GM21360 (cell line): Measurements from ENCODE around the gene PTPRC.

ENCODE experiments used
- ATAC-seq: cut with Tn5 transposase; IDR thresholded peaks from one replicate; pipeline ENCODE4 v1.9.1; 2021; ENCODE audit warnings: mild to moderate bottlenecking, moderate library complexity; ENCODE audit not compliant: unreplicated experiment

The PTPRC gene

DNA sequence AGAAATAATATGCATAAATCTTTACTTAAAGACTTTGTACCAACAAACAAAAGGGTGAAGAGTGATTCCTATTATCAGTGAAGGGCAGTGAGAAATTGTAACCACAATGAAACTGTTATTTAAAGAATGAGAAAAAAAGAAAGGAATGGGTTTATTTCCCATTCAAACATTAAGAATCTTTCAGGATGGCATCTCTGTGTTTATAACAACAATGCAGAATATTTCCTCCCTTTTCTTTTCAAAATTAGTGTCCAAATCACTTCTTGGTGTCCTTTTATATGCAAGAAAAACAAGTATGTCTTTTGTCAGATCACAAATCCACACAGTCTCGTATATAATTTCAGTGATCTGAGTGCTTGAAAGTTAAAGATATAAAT is 61.2 kb downstream of the PTPRC start:
- no peak for ATAC-seq

DNA sequence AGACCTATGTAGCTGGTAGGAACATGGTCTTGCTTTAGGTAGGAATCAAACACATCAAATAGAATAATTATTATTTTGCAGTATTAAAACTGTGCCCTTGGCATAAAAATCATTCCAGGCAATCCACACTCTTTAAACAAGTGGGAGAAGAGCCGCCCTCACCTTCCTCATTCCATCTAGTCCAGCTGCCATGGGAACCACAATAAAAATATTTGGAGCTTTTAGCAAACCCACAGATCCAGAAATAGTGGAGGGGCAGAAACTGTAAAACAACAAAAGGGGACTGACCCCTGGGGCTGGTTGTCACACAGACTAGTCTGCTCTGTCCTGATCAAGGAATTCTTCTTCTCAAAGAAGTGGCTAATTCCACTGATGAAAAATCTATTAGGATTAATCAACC is 61.6 kb downstream of the PTPRC start:
- ATAC-seq = no peak

DNA sequence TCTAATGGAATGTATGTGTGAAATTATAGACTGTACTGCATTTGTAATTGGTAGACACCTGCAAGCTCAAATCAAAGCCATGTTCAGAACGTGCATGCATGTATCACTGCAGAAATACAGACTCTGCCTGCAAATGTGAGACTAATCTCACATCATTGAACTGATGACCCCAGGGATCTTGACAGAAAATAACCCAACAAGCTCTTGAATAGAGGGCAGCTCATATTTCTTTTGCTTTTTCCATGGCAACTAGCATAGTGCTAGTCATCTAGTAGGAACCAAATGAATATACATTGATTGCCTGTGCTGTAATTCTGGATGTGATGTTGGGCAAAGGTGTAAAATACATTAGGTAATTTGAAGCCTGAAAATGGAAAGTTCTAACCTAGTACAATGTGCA is 62.4 kb downstream of the PTPRC start:
- no peak for ATAC-seq

DNA sequence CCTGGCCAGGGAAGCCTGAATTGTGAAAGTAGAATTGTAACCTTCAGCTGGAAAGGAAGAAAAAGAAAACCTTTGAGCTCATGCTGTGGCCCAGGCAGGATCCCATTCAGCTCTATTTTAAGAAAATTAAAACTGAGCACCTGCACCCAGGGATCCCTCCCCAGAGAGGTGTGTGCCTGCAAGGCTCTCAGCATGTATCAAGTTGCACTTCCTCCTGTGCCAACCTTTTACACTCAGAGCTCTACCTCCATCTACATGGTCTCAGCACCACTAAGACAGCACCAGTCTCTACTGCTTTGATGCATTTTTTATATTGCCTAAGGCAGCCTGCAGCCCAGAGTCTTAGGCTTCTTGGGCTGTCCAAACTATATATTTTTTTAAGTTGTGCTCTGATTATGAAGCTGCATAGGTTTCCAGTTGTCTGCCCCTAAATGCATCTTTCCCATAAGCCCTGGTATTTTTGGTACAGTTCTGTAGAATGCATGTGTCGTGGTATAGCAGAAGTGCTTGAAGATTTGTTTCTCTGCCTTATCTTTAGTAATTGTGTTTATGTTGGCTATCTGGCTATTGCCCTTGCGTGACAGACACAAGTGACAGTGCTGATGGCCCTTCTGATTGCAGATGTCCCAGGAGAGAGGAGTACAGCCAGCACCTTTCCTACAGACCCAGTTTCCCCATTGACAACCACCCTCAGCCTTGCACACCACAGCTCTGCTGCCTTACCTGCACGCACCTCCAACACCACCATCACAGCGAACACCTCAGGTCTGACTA is 63.1 kb downstream of the PTPRC start:
- no peak for ATAC-seq

DNA sequence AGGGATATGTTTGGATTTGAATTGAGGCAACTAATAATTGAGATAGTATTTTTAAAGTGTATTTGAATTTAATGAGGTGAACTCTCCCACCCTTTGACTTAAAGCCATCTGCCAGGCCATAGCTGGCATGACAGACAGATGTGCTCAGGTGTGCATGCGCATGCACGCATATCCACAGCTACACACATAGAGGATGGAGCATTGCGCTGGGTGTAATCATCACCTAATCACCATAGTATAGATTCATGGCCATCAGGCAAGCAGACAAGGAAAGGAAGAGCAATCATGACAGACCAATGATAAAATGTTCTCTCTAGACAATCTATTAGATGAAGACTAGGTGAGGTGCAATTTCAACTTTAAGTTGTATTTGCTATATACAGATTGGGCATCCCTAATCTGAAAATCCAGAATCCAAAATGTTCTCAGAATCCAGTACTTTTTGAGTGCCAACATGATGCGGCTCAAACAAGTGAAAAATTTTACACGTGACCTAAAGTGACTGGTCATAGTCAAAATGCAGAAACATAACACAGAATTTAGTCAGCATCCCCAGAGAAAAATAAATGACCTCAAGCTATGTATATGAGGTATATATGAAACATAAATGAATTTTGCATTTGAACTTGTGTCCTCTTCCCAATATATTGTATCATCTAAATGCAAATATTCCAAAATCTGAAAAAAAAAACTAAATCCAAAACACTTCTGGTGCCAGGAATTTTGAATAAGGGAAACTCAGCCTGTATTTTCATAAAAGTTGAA is 70.1 kb downstream of the PTPRC start:
- ATAC-seq = no peak

DNA sequence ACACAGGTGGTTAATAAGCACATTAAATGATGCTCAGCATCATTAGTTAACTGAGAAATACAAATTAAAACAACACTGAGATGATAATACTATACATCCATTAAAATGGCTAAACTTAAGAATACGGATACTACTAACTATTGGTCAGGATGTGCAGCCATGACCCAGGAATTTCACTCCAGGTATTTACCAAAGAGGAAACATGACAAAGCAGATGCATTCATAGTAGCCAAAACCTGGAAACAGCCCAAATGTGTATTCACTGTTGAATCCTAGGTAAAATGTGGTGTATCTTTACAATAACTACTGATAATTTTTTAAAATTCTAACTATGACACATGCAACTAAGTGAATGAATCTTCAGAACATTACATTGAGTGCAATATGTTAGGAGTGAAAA is 73.0 kb downstream of the PTPRC start:
- ATAC-seq = no peak

DNA sequence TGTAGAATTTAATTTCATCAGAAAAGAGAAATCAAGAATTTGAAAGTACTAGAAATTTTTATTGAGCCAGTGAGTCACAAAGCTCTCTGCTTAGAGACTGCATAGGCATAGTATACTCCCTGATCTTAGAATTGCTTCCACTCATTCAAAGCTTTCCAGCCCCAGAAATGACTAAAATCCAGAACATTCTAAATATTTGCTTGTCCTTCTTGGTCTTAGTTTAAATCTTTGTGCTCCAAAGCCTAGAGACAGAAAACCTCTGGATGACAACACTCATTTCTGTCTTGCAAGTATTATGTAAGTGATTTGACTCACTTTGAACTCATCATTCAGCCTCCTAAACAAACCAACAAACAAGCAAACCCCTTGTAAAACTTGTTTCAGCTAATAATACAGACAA is 74.2 kb downstream of the PTPRC start:
- no peak for ATAC-seq

DNA sequence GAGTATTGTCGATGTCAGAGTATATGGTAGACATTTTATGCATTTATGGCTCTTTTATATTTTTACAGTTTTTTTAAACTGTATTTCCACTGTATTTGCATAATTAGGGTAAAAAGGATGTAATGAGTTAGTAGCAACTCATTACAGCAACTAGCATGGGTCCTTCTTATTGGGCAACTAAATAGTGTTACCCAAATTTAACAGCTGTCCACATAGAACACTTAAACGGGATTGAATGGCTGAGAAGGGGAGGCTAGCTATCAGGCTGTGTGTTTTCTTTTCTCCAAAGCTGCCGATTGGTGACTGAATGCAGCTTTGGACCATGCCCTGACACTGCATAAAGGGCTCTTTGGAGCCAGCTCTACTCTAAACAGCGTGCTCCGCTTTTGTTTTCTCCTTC is 75.4 kb downstream of the PTPRC start:
- ATAC-seq = no peak

DNA sequence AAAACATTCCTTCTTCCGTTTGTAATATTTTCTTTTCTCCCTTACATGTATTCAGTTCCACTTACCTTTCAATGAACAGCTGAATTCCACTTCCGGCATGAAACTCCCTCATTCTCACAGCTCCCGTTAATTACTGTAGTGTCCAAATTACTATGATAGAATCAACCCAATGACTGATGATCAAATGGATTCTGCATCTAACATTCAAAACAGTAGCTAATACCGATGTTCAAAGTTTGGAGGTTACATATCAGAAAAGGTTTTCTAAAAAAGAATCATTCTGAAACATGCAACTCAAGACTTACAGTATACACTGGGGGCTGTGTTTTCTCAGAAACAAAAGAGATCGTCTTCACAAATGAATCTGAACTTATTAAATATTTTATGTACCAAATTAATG is 77.2 kb downstream of the PTPRC start:
- ATAC-seq = no peak

DNA sequence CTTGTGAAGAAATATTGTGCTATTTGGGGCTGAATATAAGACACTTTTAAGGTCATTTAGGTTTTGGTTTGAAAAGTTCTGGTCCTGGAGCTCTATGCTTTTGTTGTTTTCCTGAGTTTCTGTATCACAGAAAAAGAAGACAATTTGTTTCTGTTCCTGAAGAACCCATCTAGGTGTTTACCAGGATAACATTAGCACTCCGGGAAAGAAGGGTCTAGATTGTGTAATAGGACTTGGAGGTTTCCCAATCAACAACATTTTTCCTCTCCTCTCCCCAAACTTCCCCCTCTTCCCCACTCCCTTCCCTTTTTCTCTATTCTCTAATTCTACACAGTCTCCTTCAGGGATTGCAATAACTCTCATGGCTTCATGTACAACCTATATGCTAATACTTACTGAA is 78.7 kb downstream of the PTPRC start:
- ATAC-seq = no peak

DNA sequence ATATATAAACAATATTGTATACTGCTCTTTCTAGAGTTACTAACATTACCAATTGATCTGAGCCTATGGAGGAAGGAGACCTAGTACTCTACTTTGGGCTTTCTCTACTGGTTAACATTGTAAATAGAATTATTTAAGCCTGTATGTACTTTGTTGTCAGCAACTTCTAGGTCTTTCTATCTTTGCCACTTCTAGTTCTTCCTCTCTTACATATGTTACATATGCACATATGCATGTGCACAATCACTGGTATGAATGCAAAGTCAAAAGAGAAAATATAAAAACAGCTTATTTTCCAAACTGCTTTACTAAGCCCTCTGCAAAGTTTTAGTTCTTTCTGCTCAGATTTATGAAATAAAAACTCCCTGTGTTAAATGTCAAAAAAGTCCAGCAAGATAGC is 84.3 kb downstream of the PTPRC start:
- ATAC-seq = no peak

DNA sequence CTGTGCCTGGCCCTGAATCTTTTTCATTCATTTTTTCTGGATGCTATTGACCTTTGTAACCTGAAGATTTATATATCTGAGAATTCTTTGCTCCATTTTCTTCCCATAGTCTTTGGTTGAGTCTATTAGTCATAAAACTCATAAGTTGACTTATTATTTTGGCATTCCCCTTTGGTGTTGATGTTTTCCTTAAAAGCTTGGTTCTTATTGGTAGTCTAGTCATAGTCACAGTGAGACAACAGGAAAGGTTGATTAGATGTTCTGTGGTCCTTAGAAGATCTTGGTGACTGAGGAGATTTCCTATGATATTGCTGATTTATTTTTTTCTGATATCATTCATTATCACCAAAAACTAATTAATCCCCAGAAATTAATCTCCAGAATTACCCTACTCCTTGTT is 86.2 kb downstream of the PTPRC start:
- no peak for ATAC-seq

DNA sequence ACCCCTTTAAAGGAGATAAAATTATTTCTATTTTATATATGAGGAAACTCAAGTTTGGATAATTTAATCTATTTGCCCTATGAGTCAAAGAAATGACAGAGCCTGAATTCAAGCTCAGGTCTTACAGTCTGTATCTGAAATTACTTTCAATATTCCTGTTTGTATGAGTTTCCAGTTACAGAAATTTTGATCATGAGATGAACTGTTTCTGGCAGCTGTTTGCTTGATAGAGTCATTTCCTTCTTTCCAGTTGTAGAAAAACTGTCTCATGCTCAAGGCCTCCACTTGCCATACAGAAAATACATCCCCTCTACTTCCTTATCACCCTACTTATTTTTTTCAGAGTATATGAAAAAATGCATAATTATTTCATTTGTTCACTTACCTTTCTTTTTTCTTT is 87.6 kb downstream of the PTPRC start:
- ATAC-seq = no peak

DNA sequence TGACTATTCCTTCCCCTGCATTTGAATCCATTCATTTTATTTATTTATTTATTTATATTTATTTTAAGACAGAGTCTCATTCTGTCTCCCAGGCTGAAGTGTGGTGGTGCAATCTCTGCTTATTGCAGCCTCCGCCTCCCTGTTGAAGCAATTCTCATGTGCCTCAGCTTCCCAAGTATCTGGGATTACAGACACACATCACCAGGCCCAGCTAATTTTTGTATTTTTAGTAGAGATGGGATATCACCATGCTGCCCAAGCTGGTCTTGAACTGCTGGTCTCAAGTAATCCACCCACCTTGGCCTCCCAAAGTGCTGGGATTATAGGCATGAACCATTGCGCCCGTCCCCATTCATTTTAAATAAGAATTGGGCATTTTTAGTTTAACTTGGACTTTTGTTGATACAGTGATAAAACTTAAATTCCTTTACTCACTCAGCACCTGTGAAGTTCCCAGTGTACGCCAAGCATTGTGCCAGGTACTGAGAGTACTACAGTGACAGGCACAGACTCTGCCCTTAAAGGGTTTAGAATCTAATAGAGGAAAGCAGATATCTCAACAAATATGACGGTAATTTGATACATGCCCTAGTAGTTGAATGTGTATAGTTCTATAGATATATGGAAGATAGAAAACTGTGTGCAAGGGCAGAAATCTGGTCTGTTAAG is 90.5 kb downstream of the PTPRC start:
- ATAC-seq = no peak

DNA sequence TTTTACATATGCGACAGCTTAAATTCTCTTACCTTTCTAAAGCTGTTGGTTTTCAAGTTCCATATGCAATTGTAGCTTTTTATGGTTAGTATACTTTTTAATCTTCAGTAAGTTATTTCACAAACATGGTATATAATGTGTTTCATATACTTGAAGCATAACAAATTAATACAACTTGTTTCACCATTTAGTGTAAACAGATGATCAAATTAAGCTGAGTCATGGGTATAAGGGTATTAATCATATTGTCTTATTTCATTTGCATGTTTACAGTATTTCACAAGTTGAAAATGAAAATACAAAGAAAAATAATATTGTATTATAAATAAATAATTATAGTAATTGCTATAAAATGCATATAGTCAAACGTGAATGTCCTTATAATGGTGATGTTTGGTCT is 92.1 kb downstream of the PTPRC start:
- ATAC-seq = no peak

DNA sequence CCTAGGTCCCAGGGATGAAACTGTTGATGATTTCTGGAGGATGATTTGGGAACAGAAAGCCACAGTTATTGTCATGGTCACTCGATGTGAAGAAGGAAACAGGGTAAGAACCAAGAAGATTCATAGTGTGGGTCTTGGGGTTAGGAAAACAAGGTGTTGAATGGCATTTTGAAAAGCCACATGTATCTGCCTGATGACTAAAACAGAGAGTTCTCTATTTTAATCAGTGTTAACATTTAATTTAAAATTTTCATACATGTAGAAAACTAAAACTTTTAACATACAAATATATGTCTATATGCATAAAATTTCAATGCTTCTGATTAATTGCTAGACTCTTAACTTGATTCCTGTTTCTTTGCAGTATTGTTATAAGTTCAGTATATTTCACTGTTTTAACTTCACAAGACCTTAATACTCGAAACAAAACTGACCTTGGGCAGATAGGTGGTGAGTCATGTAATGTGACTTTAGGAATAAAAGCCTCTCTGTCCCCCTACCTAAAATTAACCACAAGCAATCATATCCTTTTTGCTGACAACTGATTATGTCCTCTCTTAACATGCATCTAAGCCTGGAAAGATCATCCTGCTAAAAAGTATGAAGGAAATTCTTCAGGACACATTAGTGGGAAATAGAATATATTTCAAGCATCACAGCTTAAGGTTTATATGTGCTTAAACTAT is 95.6 kb downstream of the PTPRC start:
- ATAC-seq = peak; percentile 88

DNA sequence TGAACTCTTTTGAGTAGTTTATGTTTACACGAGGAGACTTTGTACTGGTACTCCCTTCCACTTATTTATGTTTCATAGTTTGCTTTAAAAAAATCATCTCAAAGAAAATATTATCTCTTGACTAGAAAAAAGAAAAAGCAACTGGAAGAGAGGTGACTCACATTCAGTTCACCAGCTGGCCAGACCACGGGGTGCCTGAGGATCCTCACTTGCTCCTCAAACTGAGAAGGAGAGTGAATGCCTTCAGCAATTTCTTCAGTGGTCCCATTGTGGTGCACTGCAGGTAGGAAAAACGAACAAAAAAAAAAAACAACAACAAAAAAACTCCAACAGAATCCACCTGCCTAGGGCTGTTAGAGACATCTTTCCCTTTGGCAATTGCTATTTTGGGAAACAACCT is 102.9 kb downstream of the PTPRC start:
- ATAC-seq = no peak

DNA sequence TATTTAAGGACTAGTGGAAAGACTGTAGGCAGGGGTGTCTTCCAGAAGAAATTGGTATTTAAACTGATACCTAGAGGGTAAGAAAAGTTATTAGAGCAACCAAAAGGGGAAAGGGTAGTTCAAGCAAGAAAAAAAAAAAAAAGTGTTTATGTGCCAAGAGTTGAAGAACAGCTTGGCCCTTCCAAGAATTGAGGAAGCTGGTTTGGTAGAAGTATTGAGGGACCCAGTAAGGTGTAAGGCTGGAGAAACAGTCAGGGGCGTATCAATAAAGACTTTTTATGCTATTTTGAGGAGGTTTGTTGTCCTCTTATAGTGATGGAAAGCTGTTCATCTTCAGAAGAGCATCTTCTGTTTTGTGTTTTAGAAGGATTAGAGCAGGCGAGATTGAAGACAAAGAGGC is 108.3 kb downstream of the PTPRC start:
- ATAC-seq = no peak

DNA sequence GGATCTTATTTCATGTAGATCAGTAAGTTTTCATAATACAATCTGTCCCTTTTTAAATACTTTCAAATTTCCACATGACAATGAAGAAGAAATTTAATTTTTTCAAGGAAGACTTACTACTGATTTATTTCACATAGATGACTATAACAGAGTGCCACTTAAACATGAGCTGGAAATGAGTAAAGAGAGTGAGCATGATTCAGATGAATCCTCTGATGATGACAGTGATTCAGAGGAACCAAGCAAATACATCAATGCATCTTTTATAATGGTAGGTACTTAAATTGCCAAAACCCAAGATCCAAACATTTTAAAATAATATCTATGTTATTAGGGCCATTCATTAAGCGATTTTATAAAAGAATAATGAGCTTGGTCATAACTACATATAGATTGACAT is 110.4 kb downstream of the PTPRC start:
- no peak for ATAC-seq

DNA sequence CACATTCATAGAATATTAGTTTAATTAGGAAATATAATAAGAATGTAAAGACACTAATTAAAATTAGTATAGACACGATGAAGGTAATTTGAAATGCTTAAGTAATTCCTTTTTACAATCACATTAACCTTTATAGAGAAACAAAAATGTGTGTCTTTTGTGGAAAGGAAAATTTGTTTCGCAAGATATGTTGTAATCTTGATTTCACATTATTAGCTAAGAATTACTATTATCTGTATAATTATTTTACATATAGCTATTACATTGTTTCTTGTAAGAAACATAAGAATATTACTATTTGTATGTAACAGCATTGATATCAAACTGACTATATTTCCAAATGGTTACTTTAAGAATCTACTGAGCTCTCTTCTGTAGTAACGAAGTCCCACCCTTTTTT is 111.2 kb downstream of the PTPRC start:
- ATAC-seq = no peak

DNA sequence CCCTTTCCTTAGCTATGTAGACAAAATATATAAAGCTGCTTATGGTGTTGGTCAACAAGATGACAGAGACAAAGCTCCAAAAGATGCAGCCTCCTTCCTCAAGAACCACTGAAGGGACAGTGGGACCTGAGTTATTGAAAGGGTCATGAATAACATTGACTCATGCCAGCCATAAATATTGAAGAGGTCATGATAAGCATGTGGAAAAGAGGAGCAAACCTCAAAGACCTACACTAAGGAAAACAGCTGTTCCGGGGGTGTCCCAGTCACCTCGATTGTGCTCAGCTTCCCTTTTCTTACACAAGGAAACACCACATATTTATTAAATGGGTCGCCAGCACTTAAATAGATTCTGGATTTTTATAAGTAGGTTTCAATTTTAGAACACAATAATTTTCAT is 112.9 kb downstream of the PTPRC start:
- no peak for ATAC-seq

DNA sequence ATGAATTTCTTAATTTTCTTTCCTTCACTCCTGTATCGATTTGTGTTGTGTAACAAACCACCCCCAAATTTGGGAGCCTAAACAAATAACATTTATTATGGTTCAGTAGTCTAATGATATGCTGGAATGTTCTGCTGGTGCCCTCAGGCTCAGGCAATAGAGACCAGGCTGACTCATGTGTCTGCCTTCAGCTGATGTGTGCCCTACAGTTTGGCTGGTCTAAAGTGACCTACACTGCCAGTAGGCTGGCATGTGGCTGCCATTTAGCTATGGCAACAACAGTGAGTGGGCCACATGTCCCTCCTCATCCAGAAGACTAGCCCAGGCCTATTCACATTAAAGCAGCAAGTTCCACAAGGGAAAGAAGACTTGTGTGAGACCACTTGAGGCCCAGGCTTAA is 115.8 kb downstream of the PTPRC start:
- ATAC-seq = no peak
